HEK293 (cell line): ENCODE data around the gene SYNGR1.
A peak's percentile ranks its signal among the peaks of the same experiment; 100 is the strongest.

ENCODE experiments used
- CTCF ChIA-PET: fragments of 350-600 bp; formaldehyde crosslinking; extraction: SDS; loops from one replicate; lab custom pipeline; 2021; ENCODE audit warnings: antibody characterized with exemption; lab: Yijun Ruan, JAX
- POLR2A ChIA-PET: fragments of 300-600 bp; formaldehyde crosslinking; extraction: SDS; loops from one replicate; lab custom pipeline; 2020; ENCODE audit warnings: antibody characterized with exemption, inconsistent platforms; lab: Yijun Ruan, JAX
- H3K27ac ChIP-seq: fragments of 200-500 bp; sonication (Bioruptor generic); 2 replicates; pipeline ENCODE4 v1.5.1; 2014; ENCODE audit warnings: low read depth, low read length, control low read depth, inconsistent platforms; ENCODE audit errors: extremely low read depth
- H3K36me3 ChIP-seq, 2 experiments: fragments of 200-500 bp in 1 of 2; sonication (Bioruptor generic) in 1 of 2; 1 replicate in 1 of 2; 2 replicates in 1 of 2; pipeline ENCODE4 v1.5.1; 2014 to 2017; ENCODE audit warnings: inconsistent platforms in 2 of 2, low read length in 2 of 2; ENCODE audit not compliant: control insufficient read depth in 2 of 2, insufficient read depth in 1 of 2
- H3K4me1 ChIP-seq: fragments of 200-500 bp; sonication (Bioruptor generic); 2 replicates; pipeline ENCODE4 v1.5.1; 2014; ENCODE audit warnings: mild to moderate bottlenecking, low read length, inconsistent platforms; ENCODE audit not compliant: control insufficient read depth, insufficient read depth
- H3K4me3 ChIP-seq: 2 replicates; pipeline ENCODE4 v1.5.1; 2011; ENCODE audit warnings: low read depth, mild to moderate bottlenecking, control low read depth, low read length, moderate library complexity
- H3K9me3 ChIP-seq: fragments of 200-500 bp; sonication (Bioruptor generic); 2 replicates; pipeline ENCODE4 v1.5.1; 2014; ENCODE audit warnings: low read depth, low read length, inconsistent platforms; ENCODE audit not compliant: control insufficient read depth, insufficient read depth
- FEZF1 ChIP-seq: fragments of 450-650 bp; formaldehyde crosslinking; IDR thresholded peaks from 2 replicates; pipeline ENCODE4 v1.5.1; 2016; ENCODE audit warnings: missing biosample characterization, missing genetic modification characterization
- KLF10 ChIP-seq: fragments of 450-650 bp; IDR thresholded peaks from 2 replicates; pipeline ENCODE4 v1.5.1; 2018; ENCODE audit warnings: missing biosample characterization, mild to moderate bottlenecking, missing genetic modification characterization
- MYNN ChIP-seq: fragments of 450-650 bp; formaldehyde crosslinking; IDR thresholded peaks from 2 replicates; pipeline ENCODE4 v1.5.1; 2016; ENCODE audit warnings: missing biosample characterization, missing genetic modification characterization, borderline replicate concordance
- PRDM2 ChIP-seq: fragments of 450-650 bp; formaldehyde crosslinking; IDR thresholded peaks from 2 replicates; pipeline ENCODE4 v1.5.1; 2016; ENCODE audit warnings: missing biosample characterization, missing genetic modification characterization, borderline replicate concordance
- ZBTB8A ChIP-seq: fragments of 450-650 bp; formaldehyde crosslinking; IDR thresholded peaks from 2 replicates; pipeline ENCODE4 v1.5.1; 2016; ENCODE audit warnings: missing biosample characterization, missing genetic modification characterization
- ZFHX2 ChIP-seq: fragments of 450-650 bp; formaldehyde crosslinking; conservative IDR thresholded peaks from 2 replicates; pipeline ENCODE4 v1.5.1; 2016; ENCODE audit warnings: missing biosample characterization, missing genetic modification characterization
- ZFP69B ChIP-seq: fragments of 450-650 bp; formaldehyde crosslinking; IDR thresholded peaks from 2 replicates; pipeline ENCODE4 v1.5.1; 2016; ENCODE audit warnings: missing biosample characterization, missing genetic modification characterization
- ZNF140 ChIP-seq: fragments of 450-650 bp; formaldehyde crosslinking; IDR thresholded peaks from 2 replicates; pipeline ENCODE4 v1.5.1; 2016; ENCODE audit warnings: missing biosample characterization, missing genetic modification characterization
- ZNF146 ChIP-seq: fragments of 450-650 bp; formaldehyde crosslinking; IDR thresholded peaks from 2 replicates; pipeline ENCODE4 v1.5.1; 2016; ENCODE audit warnings: missing biosample characterization, missing genetic modification characterization
- ZNF19 ChIP-seq: fragments of 450-650 bp; formaldehyde crosslinking; IDR thresholded peaks from 2 replicates; pipeline ENCODE4; 2016; ENCODE audit warnings: missing biosample characterization, missing genetic modification characterization, low read depth
- ZNF239 ChIP-seq: fragments of 450-650 bp; formaldehyde crosslinking; IDR thresholded peaks from 2 replicates; pipeline ENCODE4 v1.5.1; 2016; ENCODE audit warnings: missing biosample characterization, missing genetic modification characterization
- ZNF274 ChIP-seq, 2 experiments: fragments of 200-500 bp in 1 of 2; fragments of 450-650 bp in 1 of 2; sonication (Bioruptor generic) in 1 of 2; formaldehyde crosslinking in 1 of 2; IDR thresholded peaks; 2 replicates each; pipeline versions ENCODE4 v1.5.1 to v1.6.1; 2014 to 2016; ENCODE audit warnings: borderline replicate concordance in 1 of 2, inconsistent platforms in 1 of 2, low read length in 1 of 2, missing biosample characterization in 1 of 2, missing genetic modification characterization in 1 of 2
- ZNF394 ChIP-seq: fragments of 450-650 bp; formaldehyde crosslinking; IDR thresholded peaks from 2 replicates; pipeline ENCODE4 v1.5.1; 2016; ENCODE audit warnings: missing biosample characterization, missing genetic modification characterization, mild to moderate bottlenecking, moderate library complexity, borderline replicate concordance
- ZNF529 ChIP-seq: fragments of 450-650 bp; formaldehyde crosslinking; IDR thresholded peaks from 2 replicates; pipeline ENCODE4 v1.5.1; 2017; ENCODE audit warnings: missing genetic modification characterization, missing biosample characterization; ENCODE audit not compliant: insufficient replicate concordance
- ZNF626 ChIP-seq: fragments of 450-650 bp; sonication (Bioruptor Pico); formaldehyde crosslinking; IDR thresholded peaks from 2 replicates; pipeline ENCODE4 v1.5.1; 2018; ENCODE audit warnings: missing biosample characterization, missing genetic modification characterization, inconsistent platforms
- ZNF76 ChIP-seq: fragments of 450-650 bp; formaldehyde crosslinking; IDR thresholded peaks from 2 replicates; pipeline ENCODE4; 2016; ENCODE audit warnings: low read depth, missing biosample characterization, missing genetic modification characterization, borderline replicate concordance
- ZNF777 ChIP-seq: fragments of 450-650 bp; formaldehyde crosslinking; IDR thresholded peaks from 2 replicates; pipeline ENCODE4 v1.5.1; 2017; ENCODE audit warnings: missing biosample characterization, missing genetic modification characterization, borderline replicate concordance
- ZNF837 ChIP-seq: fragments of 450-650 bp; formaldehyde crosslinking; IDR thresholded peaks from 2 replicates; pipeline ENCODE4 v1.5.1; 2016; ENCODE audit warnings: missing biosample characterization, missing genetic modification characterization
- ZSCAN16 ChIP-seq: fragments of 450-650 bp; formaldehyde crosslinking; IDR thresholded peaks from 2 replicates; pipeline ENCODE4 v1.5.1; 2016; ENCODE audit warnings: missing biosample characterization, missing genetic modification characterization
- TF ChIP-seq, protein P1 (sequence below): fragments of 450-650 bp; formaldehyde crosslinking; IDR thresholded peaks from 2 replicates; pipeline ENCODE4 v1.5.1; 2016; ENCODE audit warnings: missing biosample characterization, missing genetic modification characterization
- TF ChIP-seq, protein P2 (sequence below): fragments of 450-650 bp; formaldehyde crosslinking; IDR thresholded peaks from 2 replicates; pipeline ENCODE4 v1.5.1; 2016; ENCODE audit warnings: missing biosample characterization, missing genetic modification characterization

Gene SYNGR1

GRCh38 chr22:39429186-39429585 lies 79.4 kb downstream of the SYNGR1 start:
- peaks cover 18 to 81% of the 10 kb centered on the region in 2 experiments; a peak in 2 of 3 replicates for H3K36me3 ChIP-seq
- 0 out of 2 replicates have a peak overlapping the region, but pooled peaks have one; percentile 16 for H3K27ac ChIP-seq
- H3K4me1 ChIP-seq = no peaks in the 10 kb centered on the region
- H3K4me3 ChIP-seq = no peak overlapping the region
- ChIA-PET CTCF (interaction anchor here (1.1 to 1.6 kb wide), 3 partner anchors 8 to 111 kb away, joined by 3 to 7 read pairs (median 5); no protein-coding TSS in a partner anchor), POLR2A (no interaction called here)
- no peaks in the 10 kb centered on the region for H3K9me3 ChIP-seq
- no peak for TF ChIP-seq ZNF140 (tag by site-specific recombination)
- no peak for TF ChIP-seq ZNF529
- TF ChIP-seq MYNN = no peak
- no peak for TF ChIP-seq ZNF19
- TF ChIP-seq ZNF274 (IDR thresholded peaks at IDR 0.05; ENCODE audit: low read length) = no peak
- TF ChIP-seq ZNF274 (tag by site-specific recombination; IDR thresholded peaks at IDR 0.05; ENCODE audit: borderline replicate concordance) = no peak
- no peak for TF ChIP-seq ZNF394
- TF ChIP-seq, protein P1, sequence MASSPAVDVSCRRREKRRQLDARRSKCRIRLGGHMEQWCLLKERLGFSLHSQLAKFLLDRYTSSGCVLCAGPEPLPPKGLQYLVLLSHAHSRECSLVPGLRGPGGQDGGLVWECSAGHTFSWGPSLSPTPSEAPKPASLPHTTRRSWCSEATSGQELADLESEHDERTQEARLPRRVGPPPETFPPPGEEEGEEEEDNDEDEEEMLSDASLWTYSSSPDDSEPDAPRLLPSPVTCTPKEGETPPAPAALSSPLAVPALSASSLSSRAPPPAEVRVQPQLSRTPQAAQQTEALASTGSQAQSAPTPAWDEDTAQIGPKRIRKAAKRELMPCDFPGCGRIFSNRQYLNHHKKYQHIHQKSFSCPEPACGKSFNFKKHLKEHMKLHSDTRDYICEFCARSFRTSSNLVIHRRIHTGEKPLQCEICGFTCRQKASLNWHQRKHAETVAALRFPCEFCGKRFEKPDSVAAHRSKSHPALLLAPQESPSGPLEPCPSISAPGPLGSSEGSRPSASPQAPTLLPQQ (tag by site-specific recombination) = no peak
- no peak for TF ChIP-seq ZSCAN16 (tag by site-specific recombination)

DNA sequence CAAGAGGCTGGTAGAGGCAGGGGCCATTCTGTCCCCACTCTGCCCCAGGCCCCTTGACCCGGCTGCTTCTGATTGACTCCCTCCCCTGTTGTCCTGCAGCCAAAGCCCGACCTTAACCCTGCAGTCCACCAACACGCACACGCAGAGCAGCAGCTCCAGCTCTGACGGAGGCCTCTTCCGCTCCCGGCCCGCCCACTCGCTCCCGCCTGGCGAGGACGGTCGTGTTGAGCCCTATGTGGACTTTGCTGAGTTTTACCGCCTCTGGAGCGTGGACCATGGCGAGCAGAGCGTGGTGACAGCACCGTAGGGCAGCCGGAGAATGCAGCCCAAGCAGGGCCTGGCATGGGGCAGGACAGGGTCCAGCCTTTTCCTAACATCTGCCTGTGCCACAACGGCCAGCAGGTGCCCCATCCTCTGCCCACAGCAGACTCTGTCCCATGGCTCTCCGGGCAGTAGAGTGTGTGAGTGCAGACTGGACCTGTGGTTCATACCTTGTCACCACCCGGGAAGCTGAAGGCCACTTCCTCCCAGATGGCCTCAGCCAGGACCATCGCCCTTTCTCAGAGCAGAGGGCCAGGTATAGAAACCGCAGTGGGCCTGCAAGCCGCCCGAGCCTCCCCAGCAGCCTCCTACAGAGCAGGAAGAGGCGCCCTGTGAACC lies 80.3 kb downstream of the SYNGR1 start:
- no peaks in the 10 kb centered on the region for H3K9me3 ChIP-seq
- H3K4me3 ChIP-seq = no peak overlapping the region
- H3K27ac ChIP-seq = no peak overlapping the region
- ChIA-PET POLR2A (no interaction called here), CTCF (interaction anchor here (1.1 kb wide), 1 partner anchor 112 kb away, joined by 3 read pairs; no protein-coding TSS in a partner anchor)
- peaks cover 12 to 76% of the 10 kb centered on the region in 2 experiments; a peak in 2 of 3 replicates for H3K36me3 ChIP-seq
- no peak for TF ChIP-seq ZNF146 (tag by site-specific recombination)
- TF ChIP-seq ZFHX2 = peak; percentile 23; the same call in 1 of the 2 replicates
- no peaks in the 10 kb centered on the region for H3K4me1 ChIP-seq

GRCh38 chr22:39430576-39431150 lies 80.9 kb downstream of the SYNGR1 start:
- ChIA-PET POLR2A (no interaction called here), CTCF (no interaction called here)
- Histone ChIP-seq H3K4me1 (no peaks in the 10 kb centered on the region), H3K9me3 (no peaks in the 10 kb centered on the region), H3K36me3 (peaks cover 6 to 76% of the 10 kb centered on the region in 2 experiments; a peak in 2 of 3 replicates), H3K4me3 (no peak overlapping the region), H3K27ac (no peak overlapping the region)
- TF ChIP-seq ZBTB8A (tag by site-specific recombination) (no peak), ZNF76 (tag by site-specific recombination) (no peak), ZNF626 (no peak), ZNF239 (tag by site-specific recombination) (no peak), FEZF1 (no peak), KLF10 (tag by site-specific recombination) (no peak), ZNF529 (no peak), ZFP69B (no peak), ZNF777 (tag by site-specific recombination) (no peak), ZNF837 (tag by site-specific recombination) (no peak), PRDM2 (tag by site-specific recombination) (no peak)
- TF ChIP-seq, protein P2, sequence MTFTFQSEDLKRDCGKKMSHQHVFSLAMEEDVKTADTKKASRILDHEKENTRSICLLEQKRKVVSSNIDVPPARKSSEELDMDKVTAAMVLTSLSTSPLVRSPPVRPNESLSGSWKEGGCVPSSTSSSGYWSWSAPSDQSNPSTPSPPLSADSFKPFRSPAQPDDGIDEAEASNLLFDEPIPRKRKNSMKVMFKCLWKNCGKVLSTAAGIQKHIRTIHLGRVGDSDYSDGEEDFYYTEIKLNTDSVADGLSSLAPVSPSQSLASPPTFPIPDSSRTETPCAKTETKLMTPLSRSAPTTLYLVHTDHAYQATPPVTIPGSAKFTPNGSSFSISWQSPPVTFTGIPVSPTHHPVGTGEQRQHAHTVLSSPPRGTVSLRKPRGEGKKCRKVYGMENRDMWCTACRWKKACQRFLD (tag by site-specific recombination) = no peak
